Heart left ventricle (tissue), 16 donors: ENCODE results near the gene OR7C2. TPM values are rescaled to one million over a fixed set of nuclear protein-coding genes. Genes with fewer than 3 reads are reported as not detected.

Experiments
- ATAC-seq, 4 donors: fragments of 200-7000 bp; cut with Tn5 transposase; one replicate each; pipeline ENCODE4 v1.9.1; 2020 to 2022; ENCODE audit warnings: moderate library complexity in 4 of 4, mild to moderate bottlenecking in 3 of 4, moderate number of reproducible peaks in 1 of 4
- DNase-seq, 5 donors: peaks; one replicate each; pipeline ENCODE4 v3.0.0-alpha.2; 2020
- H3K27ac ChIP-seq, 12 donors: fragments of 200-600 bp; sonication (generic) in 4 of 12; one replicate each; pipeline versions ENCODE4 v1.5.0 to v1.8.0; 2016 to 2022; ENCODE audit warnings: mild to moderate bottlenecking in 2 of 12
- H3K27me3 ChIP-seq, 9 donors: fragments of 200-600 bp; sonication (generic) in 2 of 9; one replicate each; pipeline versions ENCODE4 v1.5.1 to v1.8.0; 2016 to 2022; ENCODE audit warnings: mild to moderate bottlenecking in 3 of 9
- H3K36me3 ChIP-seq, 9 donors: fragments of 200-600 bp; sonication (generic) in 2 of 9; one replicate each; pipeline versions ENCODE4 v1.5.0 to v1.8.0; 2018 to 2022; ENCODE audit warnings: mild to moderate bottlenecking in 2 of 9
- H3K4me1 ChIP-seq, 12 donors: fragments of 200-600 bp; sonication (generic) in 4 of 12; one replicate each; pipeline versions ENCODE4 v1.5.0 to v1.8.0; 2016 to 2022; ENCODE audit warnings: mild to moderate bottlenecking in 3 of 12
- H3K4me3 ChIP-seq, 12 donors: fragments of 200-600 bp; sonication (generic) in 4 of 12; one replicate each; pipeline versions ENCODE4 v1.5.0 to v1.8.0; 2017 to 2022; ENCODE audit warnings: mild to moderate bottlenecking in 9 of 12, moderate library complexity in 4 of 12
- H3K9me3 ChIP-seq, 12 donors: fragments of 200-600 bp; sonication (generic) in 4 of 12; one replicate each; pipeline versions ENCODE4 v1.5.0 to v1.8.0; 2016 to 2022; ENCODE audit warnings: mild to moderate bottlenecking in 1 of 12
- POLR2A ChIP-seq, 2 donors: fragments of 450-650 bp; IDR thresholded peaks; one replicate each; pipeline ENCODE4 v1.6.1; 2017; ENCODE audit warnings: antibody characterized with exemption in 2 of 2, mild to moderate bottlenecking in 2 of 2, moderate library complexity in 2 of 2
- WGBS, 4 donors: extraction: QIAGEN DNeasy Blood & Tissue Kit in 2 of 4; methylation state at CpG; one replicate each; pipeline versions ENCODE4 v1.1.5 to v1.1.7; 2013 to 2018; 5-methylcytosine and 5-hydroxymethylcytosine counted together
- intact Hi-C, 10 donors: fragments of 100-400 bp; cut with DNase I; formaldehyde crosslinking; loops; one replicate each; pipeline versions ENCODE4 v1.11.1 to v1.14.2; 2022
- polyA plus RNA-seq, 2 donors: library from polyadenylated mRNA; stranded (reverse); fragments of 200-250 nt; gene quantifications; one replicate each; pipeline ENCODE4 v1.2.3, GENCODE V29; 2013
- total RNA-seq, 9 donors: library from RNA; depleted of rRNA in 2 of 9; stranded (reverse); fragments of >200 nt in 2 of 9; fragmentation: NEBNext Ultra II Directional in 3 of 9; extraction: Animal tissue kit (Norgen Biotek cat#: 25700) in 3 of 9; gene quantifications; one replicate each; pipeline versions ENCODE4 v1.1.0 to v1.2.4, GENCODE V29; 2016 to 2023
- TF ChIP-seq, protein P1 (sequence below), 12 donors: fragments of 200-600 bp; sonication (generic) in 4 of 12; IDR thresholded peaks; one replicate each; pipeline versions ENCODE4 v1.5.0 to v1.8.0; 2018 to 2022; ENCODE audit warnings: antibody characterized with exemption in 12 of 12, mild to moderate bottlenecking in 5 of 12
- donor health status: ischemic (EF 13 %, LVEDD 7.1; RV severe dilation, severe dysfunction).
- donor health status: healthy with polysubstance abuse.
- donor health status: DM: no; HTN: yes; CAD: no.
- donor health status: DM: no; HTN: no; CAD: no.
- donor health status: ischemic (EF 25% LVEDD 6.9; RV normal size, moderate dysfunction).
- donor health status: ischemic (EF 25% LVEDD 5.7; RV mildly dilated, moderate dysfunction).
- donor health status: healthy.
- donor health status: DM: yes; HTN: yes; CAD: no.
- donor health status: ischemic (EF 35%, LVEDD 5.7; RV mildly dilated, moderate dysfunction).
- donor health status: nonischemic (EF 11% LVEDD 7.7; RV severe dilation, severe dysfunction).
- donor health status: DM: yes; HTN: yes; CAD: no.
- donor health status: PGD.
- donor health status: ischemic (EF 29% LVEDD 5.4; RV normal size, mild dysfunction).
- donor health status: nonischemic (EF 23%, LVEDD 6.1; RV moderate dilation, normal function).

The OR7C2 gene
- total and polyA plus RNA-seq, 11 donors: not detected

DNA sequence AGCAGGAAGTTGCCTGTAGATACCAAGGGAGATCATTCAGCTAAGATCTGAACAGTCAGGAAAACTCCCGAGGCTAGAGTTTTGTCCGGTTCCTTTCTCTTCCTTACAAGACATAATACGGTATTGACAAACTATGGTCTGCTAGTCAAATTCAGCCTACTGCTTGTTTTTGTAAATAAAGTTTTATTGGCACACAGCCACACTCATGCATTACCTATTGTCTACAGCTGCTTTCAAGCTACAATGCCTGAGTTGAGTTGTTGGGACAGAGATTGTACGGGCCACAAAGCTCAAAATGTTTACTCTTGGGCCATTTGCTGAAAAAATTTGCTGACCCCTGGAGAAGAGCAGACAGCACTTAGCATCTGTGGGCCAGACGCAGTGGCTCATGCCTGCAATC is 35.8 kb downstream of the OR7C2 start:
- intact Hi-C loops: no loop called here
- Histone ChIP-seq H3K27ac (no peak overlapping the region), H3K36me3 (no peaks in the 10 kb centered on the region), H3K4me1 (peaks cover 0 to 11% (median 0%) of the 10 kb centered on the region in 12 donors), H3K4me3 (no peak overlapping the region), H3K9me3 (no peaks in the 10 kb centered on the region), H3K27me3 (peaks cover 24 to 66% (median 46%) of the 10 kb centered on the region in 9 donors)
- WGBS, 4 donors: 51 to 70% (median 54%) methylated on average over 5 of the region's 5 CpGs
- DNase-seq: no peak
- TF ChIP-seq, protein P1, sequence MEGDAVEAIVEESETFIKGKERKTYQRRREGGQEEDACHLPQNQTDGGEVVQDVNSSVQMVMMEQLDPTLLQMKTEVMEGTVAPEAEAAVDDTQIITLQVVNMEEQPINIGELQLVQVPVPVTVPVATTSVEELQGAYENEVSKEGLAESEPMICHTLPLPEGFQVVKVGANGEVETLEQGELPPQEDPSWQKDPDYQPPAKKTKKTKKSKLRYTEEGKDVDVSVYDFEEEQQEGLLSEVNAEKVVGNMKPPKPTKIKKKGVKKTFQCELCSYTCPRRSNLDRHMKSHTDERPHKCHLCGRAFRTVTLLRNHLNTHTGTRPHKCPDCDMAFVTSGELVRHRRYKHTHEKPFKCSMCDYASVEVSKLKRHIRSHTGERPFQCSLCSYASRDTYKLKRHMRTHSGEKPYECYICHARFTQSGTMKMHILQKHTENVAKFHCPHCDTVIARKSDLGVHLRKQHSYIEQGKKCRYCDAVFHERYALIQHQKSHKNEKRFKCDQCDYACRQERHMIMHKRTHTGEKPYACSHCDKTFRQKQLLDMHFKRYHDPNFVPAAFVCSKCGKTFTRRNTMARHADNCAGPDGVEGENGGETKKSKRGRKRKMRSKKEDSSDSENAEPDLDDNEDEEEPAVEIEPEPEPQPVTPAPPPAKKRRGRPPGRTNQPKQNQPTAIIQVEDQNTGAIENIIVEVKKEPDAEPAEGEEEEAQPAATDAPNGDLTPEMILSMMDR (IDR thresholded peaks at IDR 0.05): no peak
- TF ChIP-seq POLR2A (IDR thresholded peaks at IDR 0.05): no peak
- no peak for ATAC-seq

- intact Hi-C loops: no loop called here
- no peaks in the 10 kb centered on the region for H3K36me3 ChIP-seq
- H3K4me3 ChIP-seq: no peak overlapping the region
- ATAC-seq (no peak), DNase-seq (no peak)
- peaks cover 24 to 74% (median 47%) of the 10 kb centered on the region in 9 donors for H3K27me3 ChIP-seq
- 63 to 69% (median 66%) methylated on average over 6 of the region's 6 CpGs for WGBS, 4 donors
- no peak for TF ChIP-seq POLR2A (IDR thresholded peaks at IDR 0.05)
- TF ChIP-seq, protein P1 (IDR thresholded peaks at IDR 0.05): no peak
- H3K4me1 ChIP-seq: peaks cover 0 to 11% (median 0%) of the 10 kb centered on the region in 12 donors
- no peak overlapping the region for H3K27ac ChIP-seq
- no peaks in the 10 kb centered on the region for H3K9me3 ChIP-seq
Observed at GRCh38 chr19:14978161-14978776, 37.0 kb downstream of the OR7C2 start.

DNA sequence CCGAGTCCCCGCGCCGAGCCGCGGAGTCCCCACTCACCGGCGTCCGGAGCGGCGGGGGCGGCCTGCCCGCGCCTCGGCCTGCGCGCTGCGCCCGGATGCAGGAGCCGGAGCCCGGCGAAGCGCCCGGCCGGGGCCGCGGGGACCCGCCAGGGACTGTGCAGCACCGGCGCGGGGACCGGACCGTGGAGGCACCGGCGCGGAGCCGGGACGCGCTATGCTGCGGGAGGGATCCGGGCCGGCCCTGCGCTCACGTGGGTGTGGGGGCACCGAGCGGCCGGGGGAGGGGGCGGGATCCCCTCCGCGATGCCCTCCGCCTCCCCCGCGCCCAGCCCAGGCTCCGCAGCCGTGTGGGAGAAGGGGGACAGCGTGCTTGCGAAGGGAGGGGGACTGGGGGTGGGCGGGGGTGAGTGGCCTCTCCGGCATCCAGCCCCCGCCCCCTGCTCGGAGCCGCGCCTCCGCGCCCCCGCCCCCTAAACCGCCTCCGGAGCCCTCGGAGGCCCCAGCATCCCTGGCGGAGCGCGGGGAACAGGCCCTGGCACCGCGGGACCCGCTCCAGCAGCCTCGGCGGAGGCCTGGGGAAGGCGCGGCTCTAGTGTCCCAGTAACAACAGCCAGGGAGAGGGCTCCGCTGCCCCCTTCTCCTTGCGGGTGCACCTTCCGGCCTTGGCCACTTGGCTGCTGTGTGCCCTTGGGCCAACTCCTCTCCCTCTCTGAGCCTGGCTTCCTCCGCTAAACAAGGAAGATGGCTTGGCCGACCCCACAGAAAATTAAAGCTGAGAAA is 38.4 kb downstream of the OR7C2 start, which contains the start of gene SLC1A6:
Gene SLC1A6, minus strand, starts transcription at position 389 of the 780 bp plus-strand sequence. CDS start 6,954 bp downstream, outside the sequence.
- H3K9me3 ChIP-seq: no peaks in the 10 kb centered on the region
- no peak for DNase-seq
- TF ChIP-seq POLR2A (IDR thresholded peaks at IDR 0.05): no peak
- TF ChIP-seq, protein P1 (IDR thresholded peaks at IDR 0.05): no peak
- peaks cover 0 to 11% (median 0%) of the 10 kb centered on the region in 12 donors for H3K4me1 ChIP-seq
- H3K27ac ChIP-seq: no peak within 1 kb of the TSS
- ATAC-seq: no peak
- 1 to 2% (median 1%) methylated on average over 25 to 84 of the region's 84 CpGs for WGBS, 4 donors
- no peaks in the 10 kb centered on the region for H3K36me3 ChIP-seq
- intact Hi-C loops: no loop called here
- peak within 1 kb of the TSS in 5 of 12 donors; percentile 7 to 27 (median 12) for H3K4me3 ChIP-seq
- H3K27me3 ChIP-seq: peaks cover 24 to 72% (median 47%) of the 10 kb centered on the region in 9 donors

DNA sequence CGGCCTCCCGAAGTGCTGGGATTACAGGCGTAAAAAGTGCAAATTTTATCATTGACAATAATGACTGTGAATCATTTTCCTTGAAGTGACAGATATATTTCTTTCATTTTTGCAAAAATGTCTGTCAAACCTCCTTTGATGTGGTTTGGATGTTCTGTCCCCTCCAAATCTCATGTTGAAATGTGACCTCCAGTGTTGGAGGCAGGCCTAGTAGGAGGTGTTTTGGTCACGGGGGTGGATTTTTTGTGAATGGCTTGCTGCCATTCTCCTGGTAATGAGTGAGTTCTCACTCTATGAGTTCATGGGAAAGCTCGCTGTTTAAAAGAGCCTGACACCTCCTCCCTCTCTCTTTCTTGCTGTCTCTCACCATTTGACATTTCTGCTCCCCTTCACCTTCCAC is 43.8 kb downstream of the OR7C2 start:
- Histone ChIP-seq H3K9me3 (no peaks in the 10 kb centered on the region), H3K4me1 (peaks cover 0 to under 1% (median 0%) of the 10 kb centered on the region in 12 donors), H3K4me3 (no peak overlapping the region), H3K27ac (no peak overlapping the region), H3K27me3 (peaks cover 4 to 37% (median 18%) of the 10 kb centered on the region in 9 donors), H3K36me3 (no peaks in the 10 kb centered on the region)
- intact Hi-C loops: no loop called here
- DNase-seq (no peak), ATAC-seq (no peak)
- WGBS, 4 donors: 65 to 75% (median 70%) methylated on average over 5 of the region's 5 CpGs
- TF ChIP-seq, protein P1 (IDR thresholded peaks at IDR 0.05): no peak
- TF ChIP-seq POLR2A (IDR thresholded peaks at IDR 0.05): no peak
